Right lobe of liver (tissue), 6 donors: ENCODE results near the gene LPIN1. TPM values are rescaled to one million over a fixed set of nuclear protein-coding genes. Genes with fewer than 3 reads are reported as not detected.

Experiments used
- ATAC-seq, 4 donors: fragments of 200-7000 bp; cut with Tn5 transposase; one replicate each; pipeline ENCODE4 v1.9.1; 2020; ENCODE audit warnings: mild to moderate bottlenecking in 4 of 4, moderate library complexity in 4 of 4
- DNase-seq, 3 donors: peaks; one replicate each; pipeline ENCODE4 v3.0.0-alpha.2; 2020
- H3K27ac ChIP-seq, 3 donors: fragments of 200-600 bp; one replicate each; pipeline ENCODE4 v1.8.0; 2022
- H3K27me3 ChIP-seq, 2 donors: fragments of 200-600 bp; one replicate each; pipeline ENCODE4 v1.8.0; 2022
- H3K36me3 ChIP-seq, 4 donors: fragments of 200-600 bp; sonication (generic) in 1 of 4; one replicate each; pipeline versions ENCODE4 v1.5.1 to v1.8.0; 2017 to 2022; ENCODE audit warnings: control low read depth in 1 of 4
- H3K4me1 ChIP-seq, 4 donors: fragments of 200-600 bp; sonication (generic) in 1 of 4; one replicate each; pipeline versions ENCODE4 v1.5.1 to v1.8.0; 2017 to 2022; ENCODE audit warnings: control low read depth in 1 of 4
- H3K4me3 ChIP-seq, 3 donors: fragments of 200-600 bp; one replicate each; pipeline ENCODE4 v1.8.0; 2022
- H3K9me3 ChIP-seq, 4 donors: fragments of 200-600 bp; sonication (generic) in 1 of 4; one replicate each; pipeline versions ENCODE4 v1.5.1 to v1.8.0; 2017 to 2022; ENCODE audit warnings: control low read depth in 1 of 4
- CTCF ChIP-seq, 4 donors: fragments of 200-600 bp in 3 of 4; fragments of 450-650 bp in 1 of 4; IDR thresholded peaks; one replicate each; pipeline versions ENCODE4 v1.5.1 to v1.8.0; 2016 to 2022; ENCODE audit warnings: antibody characterized with exemption in 4 of 4, mild to moderate bottlenecking in 2 of 4
- POLR2A ChIP-seq: fragments of 450-650 bp; IDR thresholded peaks from one replicate; pipeline ENCODE4 v1.6.1; 2017; ENCODE audit warnings: antibody characterized with exemption, mild to moderate bottlenecking
- WGBS: methylation state at CpG from one replicate; pipeline ENCODE4 v1.1.6; 2018; ENCODE audit warnings: low coverage, low lambda C conversion rate; ENCODE audit not compliant: insufficient coverage; ENCODE audit errors: missing lambda C conversion rate; 5-methylcytosine and 5-hydroxymethylcytosine counted together
- intact Hi-C, 2 donors: fragments of 100-400 bp; cut with DNase I; formaldehyde crosslinking; loops; one replicate each; pipeline versions ENCODE4 v1.11.2 to v1.14.1; 2022
- total RNA-seq, 6 experiments: library from RNA; depleted of rRNA in 2 of 6; stranded (reverse); fragments of >200 nt in 2 of 6; fragmentation: NEBNext Ultra II Directional in 3 of 6; extraction: Animal tissue kit (Norgen Biotek cat#: 25700) in 3 of 6; gene quantifications; one replicate each; pipeline versions ENCODE4 v1.1.0 to v1.2.4, GENCODE V29; 2016 to 2023
- donor health status: DM: no; HTN: yes; CAD: no.
- donor health status: DM: no; HTN: no; CAD: no.
- donor health status: DM: no; HTN: no; CAD: no.
- donor health status: DM: no; HTN: yes; CAD: no.
- donor health status: DM: no; HTN: yes; CAD: no.

LPIN1 gene
- total RNA-seq, 6 experiments from 2014 or later, result 17.3 to 58.7 (median 29.1) TPM

DNA sequence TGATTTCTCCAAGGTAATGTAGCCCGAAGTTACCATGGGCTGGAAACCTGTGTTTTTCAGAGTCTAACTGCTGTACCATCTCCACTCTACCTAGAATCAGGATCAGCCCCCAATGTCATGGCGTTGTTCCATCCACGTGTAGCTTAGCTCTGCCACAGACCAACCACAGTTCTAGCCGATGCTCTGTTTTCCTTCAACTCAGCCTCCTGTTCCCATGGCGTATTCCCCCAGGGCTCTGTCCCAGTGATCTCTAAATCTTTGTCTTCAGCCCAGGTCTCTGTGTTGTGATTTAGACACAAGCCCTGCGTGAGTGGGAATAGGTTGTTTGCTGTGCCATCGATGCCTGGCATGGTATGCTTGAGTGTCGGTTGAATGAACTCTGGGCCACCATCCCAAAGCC is 53.4 kb downstream of the LPIN1 start:
- H3K36me3 ChIP-seq, result peaks cover 5 to 75% (median 31%) of the 10 kb centered on the region in 4 donors
- no peak overlapping the region for H3K4me3 ChIP-seq
- no peaks in the 10 kb centered on the region for H3K27me3 ChIP-seq
- no peaks in the 10 kb centered on the region for H3K9me3 ChIP-seq
- no peak for TF ChIP-seq CTCF (IDR thresholded peaks at IDR 0.05)
- no peak for TF ChIP-seq POLR2A
- H3K4me1 ChIP-seq, result no peaks in the 10 kb centered on the region
- intact Hi-C loops, result no loop called here
- DNase-seq (no peak), ATAC-seq (no peak)
- 81% methylated on average over 8 of the region's 8 CpGs for WGBS
- H3K27ac ChIP-seq, result no peak overlapping the region

DNA sequence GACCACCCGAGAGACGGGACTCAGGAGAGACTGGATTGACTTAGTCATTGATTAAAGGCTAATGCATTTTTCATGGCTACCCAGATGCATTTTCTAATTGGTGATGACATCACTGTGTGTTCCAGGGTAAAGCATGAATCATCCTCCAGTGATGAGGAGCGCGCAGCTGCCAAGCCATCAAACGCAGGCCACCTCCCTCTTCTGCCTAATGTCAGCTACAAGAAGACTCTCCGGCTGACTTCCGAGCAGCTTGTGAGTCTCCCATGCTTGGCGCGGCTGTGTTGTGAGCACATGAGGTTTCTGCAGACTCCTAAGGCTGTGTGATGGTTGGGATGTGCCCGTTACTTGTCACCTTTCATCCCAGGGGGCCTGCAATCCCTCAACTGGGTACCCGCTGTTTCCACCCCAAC is 56.4 kb downstream of the LPIN1 start:
- H3K36me3 ChIP-seq, result peaks cover 0 to 75% (median 33%) of the 10 kb centered on the region in 4 donors
- DNase-seq (no peak), ATAC-seq (no peak)
- WGBS, result 90% methylated on average over 2 of the region's 11 CpGs
- no peaks in the 10 kb centered on the region for H3K4me1 ChIP-seq
- H3K4me3 ChIP-seq, result no peak overlapping the region
- no peaks in the 10 kb centered on the region for H3K9me3 ChIP-seq
- no peak overlapping the region for H3K27ac ChIP-seq
- intact Hi-C loops, result no loop called here
- no peak for TF ChIP-seq POLR2A
- no peak for TF ChIP-seq CTCF (IDR thresholded peaks at IDR 0.05)
- no peaks in the 10 kb centered on the region for H3K27me3 ChIP-seq

DNA sequence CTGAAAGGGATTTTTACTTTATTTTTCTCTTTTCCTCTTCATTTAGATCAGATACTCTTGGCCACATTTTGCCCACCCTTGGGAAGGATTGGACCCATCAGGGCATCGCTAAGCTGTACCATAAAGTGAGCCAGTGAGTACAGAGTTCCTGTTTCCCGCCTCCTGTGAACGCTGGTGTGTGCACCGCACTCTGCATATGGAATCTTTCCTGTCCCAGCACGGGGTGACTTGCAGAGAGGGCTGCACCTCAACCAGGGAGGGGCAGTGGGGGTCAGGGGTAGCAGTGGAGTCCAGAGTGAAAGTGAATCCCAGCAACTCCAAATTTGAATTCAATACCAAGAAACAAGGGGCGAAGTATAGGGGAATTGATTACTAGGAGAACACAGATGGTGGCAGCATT is 58.6 kb downstream of the LPIN1 start:
- DNase-seq (no peak), ATAC-seq (no peak)
- WGBS, result 92% methylated on average over 6 of the region's 6 CpGs
- Histone ChIP-seq H3K9me3 (no peaks in the 10 kb centered on the region), H3K36me3 (peaks cover 0 to 66% (median 31%) of the 10 kb centered on the region in 4 donors), H3K27ac (no peak overlapping the region), H3K27me3 (no peaks in the 10 kb centered on the region), H3K4me1 (no peaks in the 10 kb centered on the region), H3K4me3 (no peak overlapping the region)
- intact Hi-C loops, result no loop called here
- TF ChIP-seq POLR2A (no peak), CTCF (IDR thresholded peaks at IDR 0.05) (no peak)

DNA sequence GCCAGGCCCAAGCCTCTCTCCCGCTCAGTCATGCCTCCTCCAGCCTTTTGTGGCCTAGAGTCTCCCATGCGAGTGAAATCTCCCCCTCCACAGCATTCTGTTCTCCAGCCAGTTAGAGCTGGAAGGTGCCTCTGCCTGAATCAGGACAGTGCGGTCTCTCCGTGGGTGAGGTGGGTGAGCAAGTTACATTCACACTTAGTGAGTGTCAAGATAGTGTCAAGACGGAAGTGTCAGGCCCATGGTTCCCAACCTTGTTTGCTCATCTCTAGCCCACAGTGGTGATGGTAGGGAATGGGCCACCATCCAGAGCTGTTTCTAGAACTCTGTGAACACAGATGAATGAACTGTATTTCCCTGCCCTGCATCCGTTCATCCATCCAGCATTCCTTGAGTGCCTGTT is 59.5 kb downstream of the LPIN1 start:
- no peak overlapping the region for H3K4me3 ChIP-seq
- WGBS, result 91% methylated on average over 6 of the region's 6 CpGs
- no peak overlapping the region for H3K27ac ChIP-seq
- H3K4me1 ChIP-seq, result no peaks in the 10 kb centered on the region
- intact Hi-C loops, result no loop called here
- no peak for TF ChIP-seq POLR2A
- TF ChIP-seq CTCF (IDR thresholded peaks at IDR 0.05), result no peak
- ATAC-seq, result no peak
- no peaks in the 10 kb centered on the region for H3K27me3 ChIP-seq
- peaks cover 0 to 63% (median 32%) of the 10 kb centered on the region in 4 donors for H3K36me3 ChIP-seq
- H3K9me3 ChIP-seq, result no peaks in the 10 kb centered on the region
- DNase-seq, result no peak
